Activated B cell treated with CpG ODN at 0.5 μM for 24 hours (primary cell): Measurements from ENCODE around the gene FLNA. TPM values are rescaled to one million over a fixed set of nuclear protein-coding genes. Genes with fewer than 3 reads are reported as not detected.

Experiments
- ATAC-seq: fragments of 200-7000 bp; cut with Tn5 transposase; one replicate; pipeline ENCODE4 v1.10.0; 2021; ENCODE audit warnings: low read depth, mild to moderate bottlenecking, moderate library complexity
- CTCF ChIA-PET: fragments of 350-600 bp; sonication (Branson Sonifier 250); formaldehyde crosslinking; loops from one replicate; lab custom pipeline; 2021; ENCODE audit warnings: antibody characterized with exemption; lab: Charles Lee
- POLR2A ChIA-PET: fragments of 350-600 bp; sonication (Branson Sonifier 250); formaldehyde crosslinking; loops from one replicate; lab custom pipeline; 2021; ENCODE audit warnings: antibody characterized with exemption; lab: Charles Lee
- DNase-seq: peaks from one replicate; pipeline ENCODE4 v3.0.0; 2022
- H3K27ac Mint-ChIP-seq: one replicate; pipeline ENCODE4 v1.8.0; 2020; ENCODE audit warnings: mixed read lengths
- H3K27me3 Mint-ChIP-seq: one replicate; pipeline ENCODE4 v1.8.0; 2021; ENCODE audit warnings: mixed read lengths
- H3K36me3 Mint-ChIP-seq: one replicate; pipeline ENCODE4 v1.8.0; 2021; ENCODE audit warnings: low read depth, mixed read lengths
- H3K4me1 Mint-ChIP-seq: one replicate; pipeline ENCODE4 v1.8.0; 2021; ENCODE audit warnings: mixed read lengths
- H3K4me3 Mint-ChIP-seq: one replicate; pipeline ENCODE4 v1.8.0; 2020; ENCODE audit warnings: mild to moderate bottlenecking, mixed read lengths
- H3K9me3 Mint-ChIP-seq: one replicate; pipeline ENCODE4 v1.8.0; 2020; ENCODE audit warnings: mixed read lengths
- CTCF ChIP-seq: fragments of 200-600 bp; IDR thresholded peaks from one replicate; pipeline ENCODE4 v1.8.0; 2022; ENCODE audit warnings: antibody characterized with exemption, mild to moderate bottlenecking
- intact Hi-C: fragments of 100-400 bp; cut with micrococcal nuclease; formaldehyde crosslinking; loops from one replicate; pipeline ENCODE4 v1.15.1; 2024
- total RNA-seq: library from RNA; stranded (reverse); gene quantifications from 2 replicates; pipeline ENCODE4 v1.2.3, GENCODE V29; 2022

FLNA gene
- total RNA-seq, 1 donor from 2014 or later, result 679 TPM

DNA sequence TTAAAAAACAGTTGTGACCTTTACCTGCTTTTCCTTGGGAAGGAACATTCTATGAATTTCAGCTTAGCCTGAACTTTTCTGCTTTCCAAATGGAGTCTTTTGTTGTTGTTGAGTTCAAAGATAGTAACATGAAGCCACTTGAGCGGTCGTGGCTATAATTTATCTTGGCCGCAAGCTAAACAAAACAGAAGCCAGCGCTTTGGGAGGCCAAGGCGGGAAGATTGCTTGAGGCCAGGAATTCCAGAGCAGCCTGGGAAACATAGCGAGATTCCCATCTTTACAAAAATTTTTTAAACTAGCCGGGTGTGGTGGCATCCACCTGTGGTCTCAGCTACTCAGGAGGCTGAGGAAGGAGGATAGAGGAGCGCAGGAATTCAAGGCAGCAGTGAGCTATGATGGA lies 48.9 kb downstream of the FLNA start:
- ATAC-seq (no peak), DNase-seq (no peak)
- Mint-ChIP-seq H3K36me3 (no peaks in the 10 kb centered on the region), H3K9me3 (no peaks in the 10 kb centered on the region), H3K4me1 (peaks cover 45% of the 10 kb centered on the region), H3K27me3 (no peaks in the 10 kb centered on the region), H3K4me3 (no peak overlapping the region), H3K27ac (no peak overlapping the region)
- intact Hi-C loops, result no loop called here
- ChIA-PET CTCF (no interaction called here), POLR2A (no interaction called here)
- TF ChIP-seq CTCF, result no peak

DNA sequence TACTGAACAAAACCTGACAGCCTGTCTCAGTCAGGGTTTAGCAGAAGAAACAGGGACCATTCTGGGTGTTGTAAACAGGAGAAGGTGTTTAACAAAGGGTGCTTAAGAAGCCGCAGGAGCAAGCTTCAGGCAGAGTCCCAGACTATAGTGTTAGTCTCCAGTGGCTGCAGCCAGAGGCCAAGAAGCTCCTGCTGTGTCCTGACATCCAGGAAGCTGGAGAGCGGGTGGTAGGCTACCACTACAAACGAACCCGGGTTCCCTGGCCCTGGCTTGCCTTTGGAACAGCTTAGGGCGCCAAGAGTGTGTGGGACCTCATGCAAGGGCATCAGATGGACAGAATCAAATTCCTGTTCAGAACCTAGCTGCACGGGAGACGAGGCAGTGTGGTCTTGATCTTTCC lies 50.9 kb downstream of the FLNA start:
- intact Hi-C loops, result loop anchor here (5.0 kb wide), 1 partner anchor 191 kb away; no protein-coding TSS in a partner anchor
- no peak for DNase-seq

GRCh38 chrX:154322890-154323289 lies 51.5 kb downstream of the FLNA start:
- CTCF ChIA-PET, result no interaction called here
- Mint-ChIP-seq H3K4me3 (no peak overlapping the region), H3K4me1 (peaks cover 49% of the 10 kb centered on the region), H3K27me3 (no peaks in the 10 kb centered on the region), H3K27ac (no peak overlapping the region), H3K9me3 (no peaks in the 10 kb centered on the region), H3K36me3 (no peaks in the 10 kb centered on the region)
- POLR2A ChIA-PET, result no interaction called here
- DNase-seq (no peak), ATAC-seq (peak; percentile 25)
- TF ChIP-seq CTCF, result no peak
- intact Hi-C loops, result loop anchor here (5.0 kb wide), 1 partner anchor 191 kb away; no protein-coding TSS in a partner anchor

More for the DNA sequence above, 50.9 kb downstream of the FLNA start:
- Mint-ChIP-seq H3K36me3 (no peaks in the 10 kb centered on the region), H3K4me3 (no peak overlapping the region), H3K9me3 (no peaks in the 10 kb centered on the region), H3K4me1 (peaks cover 50% of the 10 kb centered on the region), H3K27me3 (no peaks in the 10 kb centered on the region), H3K27ac (no peak overlapping the region)
- no peak for TF ChIP-seq CTCF
- ATAC-seq, result no peak
- ChIA-PET CTCF (no interaction called here), POLR2A (no interaction called here)

- ATAC-seq, result no peak
- no peaks in the 10 kb centered on the region for H3K36me3 Mint-ChIP-seq
- POLR2A ChIA-PET, result no interaction called here
These were observed 52.8 kb downstream of the FLNA start for GRCh38 chrX:154321594-154321993.

DNA sequence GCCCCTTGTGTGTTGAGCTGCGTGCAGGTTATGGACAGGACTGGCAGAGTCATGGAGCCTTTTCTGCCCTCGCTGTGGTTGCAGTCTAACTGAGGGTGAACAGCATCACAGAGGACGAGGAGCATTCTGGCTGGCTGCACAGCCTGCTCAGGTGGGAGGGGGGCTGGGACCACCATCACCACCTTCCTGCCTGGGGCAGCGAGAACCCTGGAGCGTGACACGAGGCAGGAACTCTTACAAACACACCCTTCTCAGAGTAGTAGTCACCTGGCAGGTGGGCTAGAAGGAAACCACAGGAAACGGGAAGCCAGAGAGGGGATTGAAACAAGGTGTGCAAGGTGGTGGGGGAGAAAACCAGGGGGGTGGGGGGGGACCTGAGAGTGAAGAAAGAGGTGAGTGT lies 53.3 kb downstream of the FLNA start:
- no peak for DNase-seq
- H3K4me3 Mint-ChIP-seq, result peak overlapping the region; percentile 24

More at GRCh38 chrX:154321594-154321993, 52.8 kb downstream of the FLNA start:
- Mint-ChIP-seq H3K9me3 (no peaks in the 10 kb centered on the region), H3K4me1 (peaks cover 43% of the 10 kb centered on the region), H3K4me3 (no peak overlapping the region), H3K27ac (no peak overlapping the region), H3K27me3 (no peaks in the 10 kb centered on the region)
- no peak for DNase-seq
- CTCF ChIA-PET, result interaction anchor here (0.6 kb wide), 1 partner anchor 9 kb away, joined by 3 read pairs; no protein-coding TSS in a partner anchor
- intact Hi-C loops, result loop anchor here (1.0 to 5.0 kb wide), 2 partner anchors 8 to 189 kb away; no protein-coding TSS in a partner anchor
- TF ChIP-seq CTCF, result no peak

More for the DNA sequence above, 53.3 kb downstream of the FLNA start:
- Mint-ChIP-seq H3K9me3 (no peaks in the 10 kb centered on the region), H3K27ac (no peak overlapping the region), H3K27me3 (no peaks in the 10 kb centered on the region), H3K4me1 (peaks cover 38% of the 10 kb centered on the region), H3K36me3 (no peaks in the 10 kb centered on the region)
- CTCF ChIA-PET, result no interaction called here
- no peak for TF ChIP-seq CTCF
- intact Hi-C loops, result loop anchor here (1.0 to 5.0 kb wide), 2 partner anchors 8 to 189 kb away; no protein-coding TSS in a partner anchor
- POLR2A ChIA-PET, result no interaction called here
- no peak for ATAC-seq
